ENCODE results near the gene UBR3. TPM values are rescaled to one million over a fixed set of nuclear protein-coding genes. Genes with fewer than 3 reads are reported as not detected.
A peak's percentile ranks its signal among the peaks of the same experiment; 100 is the strongest.
"Not testable (repeated sequence)": the region's sequence is repeated elsewhere in the genome, so short reads cannot be mapped to it uniquely, and the experiment has no call there.

The UBR3 gene, protein sequence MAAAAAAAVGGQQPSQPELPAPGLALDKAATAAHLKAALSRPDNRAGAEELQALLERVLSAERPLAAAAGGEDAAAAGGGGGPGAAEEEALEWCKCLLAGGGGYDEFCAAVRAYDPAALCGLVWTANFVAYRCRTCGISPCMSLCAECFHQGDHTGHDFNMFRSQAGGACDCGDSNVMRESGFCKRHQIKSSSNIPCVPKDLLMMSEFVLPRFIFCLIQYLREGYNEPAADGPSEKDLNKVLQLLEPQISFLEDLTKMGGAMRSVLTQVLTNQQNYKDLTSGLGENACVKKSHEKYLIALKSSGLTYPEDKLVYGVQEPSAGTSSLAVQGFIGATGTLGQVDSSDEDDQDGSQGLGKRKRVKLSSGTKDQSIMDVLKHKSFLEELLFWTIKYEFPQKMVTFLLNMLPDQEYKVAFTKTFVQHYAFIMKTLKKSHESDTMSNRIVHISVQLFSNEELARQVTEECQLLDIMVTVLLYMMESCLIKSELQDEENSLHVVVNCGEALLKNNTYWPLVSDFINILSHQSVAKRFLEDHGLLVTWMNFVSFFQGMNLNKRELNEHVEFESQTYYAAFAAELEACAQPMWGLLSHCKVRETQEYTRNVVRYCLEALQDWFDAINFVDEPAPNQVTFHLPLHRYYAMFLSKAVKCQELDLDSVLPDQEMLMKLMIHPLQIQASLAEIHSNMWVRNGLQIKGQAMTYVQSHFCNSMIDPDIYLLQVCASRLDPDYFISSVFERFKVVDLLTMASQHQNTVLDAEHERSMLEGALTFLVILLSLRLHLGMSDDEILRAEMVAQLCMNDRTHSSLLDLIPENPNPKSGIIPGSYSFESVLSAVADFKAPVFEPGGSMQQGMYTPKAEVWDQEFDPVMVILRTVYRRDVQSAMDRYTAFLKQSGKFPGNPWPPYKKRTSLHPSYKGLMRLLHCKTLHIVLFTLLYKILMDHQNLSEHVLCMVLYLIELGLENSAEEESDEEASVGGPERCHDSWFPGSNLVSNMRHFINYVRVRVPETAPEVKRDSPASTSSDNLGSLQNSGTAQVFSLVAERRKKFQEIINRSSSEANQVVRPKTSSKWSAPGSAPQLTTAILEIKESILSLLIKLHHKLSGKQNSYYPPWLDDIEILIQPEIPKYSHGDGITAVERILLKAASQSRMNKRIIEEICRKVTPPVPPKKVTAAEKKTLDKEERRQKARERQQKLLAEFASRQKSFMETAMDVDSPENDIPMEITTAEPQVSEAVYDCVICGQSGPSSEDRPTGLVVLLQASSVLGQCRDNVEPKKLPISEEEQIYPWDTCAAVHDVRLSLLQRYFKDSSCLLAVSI (N-terminal part only)
- total RNA-seq (2014; rRNA removed; shearing (Covaris generic)): 9.8 and 17.1 TPM in 2 replicates

GRCh38 chr2:169827272-169828140 lies at the start of gene UBR3:
UBR3 (plus strand) TSS chr2:169827454; CDS start chr2:169827508, 54 bp downstream.
- peak; percentile 85 for DNase-seq (ENCODE audit: low spot score)

GRCh38 chr2:169778446-169778845 lies 48.8 kb upstream of the UBR3 start:
- no peak for DNase-seq (ENCODE audit: low spot score)

GRCh38 chr2:169781249-169782013 lies 45.8 kb upstream of the UBR3 start:
- no peak for DNase-seq (ENCODE audit: low spot score)

- no peak for DNase-seq (ENCODE audit: low spot score)
Observed at GRCh38 chr2:169782513-169782912, 44.7 kb upstream of the UBR3 start.

- no peak for DNase-seq (ENCODE audit: low spot score)
Observed at GRCh38 chr2:169790581-169790980, 36.7 kb upstream of the UBR3 start.

DNA sequence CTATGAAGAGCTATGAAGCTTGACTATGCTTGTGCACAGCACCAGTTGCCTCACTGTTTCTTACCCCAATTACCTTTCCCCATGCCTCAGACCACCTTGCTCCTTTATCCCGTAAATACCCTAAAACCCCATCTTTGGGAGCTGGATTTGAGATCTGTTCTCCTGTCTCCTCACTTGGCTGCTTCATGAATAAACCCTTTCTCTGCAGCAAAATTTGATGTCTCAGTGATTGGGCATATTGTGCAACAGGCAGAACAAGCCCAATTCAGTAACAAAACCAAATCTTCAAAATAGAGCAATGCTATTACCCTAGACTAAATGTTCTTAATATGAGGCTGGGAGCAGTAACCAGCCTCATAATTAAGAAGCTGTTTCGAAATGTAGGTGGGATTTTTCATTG lies 32.1 kb upstream of the UBR3 start:
- no peak for DNase-seq (ENCODE audit: low spot score)

DNA sequence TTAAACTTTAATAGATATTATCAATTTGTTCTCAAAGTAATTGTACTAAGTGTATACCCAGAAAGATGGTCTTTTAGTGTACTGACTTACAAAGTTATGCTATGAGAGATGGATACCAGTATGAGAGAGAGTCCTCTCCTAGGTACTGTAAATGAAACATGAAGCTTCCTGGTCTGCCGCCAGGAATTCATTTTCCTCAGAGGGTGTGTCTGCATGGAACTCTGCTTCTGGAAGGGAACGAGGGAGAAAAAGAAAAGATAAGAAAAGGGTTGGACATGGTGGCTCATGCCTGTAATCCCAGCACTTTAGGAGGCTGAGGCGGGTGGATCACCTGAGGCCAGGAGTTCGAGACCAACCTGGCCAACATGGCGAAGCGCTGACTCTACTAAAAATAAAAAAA lies 30.8 kb upstream of the UBR3 start:
- DNase-seq (ENCODE audit: low spot score): no peak

GRCh38 chr2:169797601-169798000 lies 29.7 kb upstream of the UBR3 start:
- no peak for DNase-seq (ENCODE audit: low spot score)

GRCh38 chr2:169798397-169798717 lies 28.9 kb upstream of the UBR3 start:
- no peak for DNase-seq (ENCODE audit: low spot score)

- DNase-seq (ENCODE audit: low spot score): peak; percentile 91
Observed at GRCh38 chr2:169798718-169799592, 28.3 kb upstream of the UBR3 start, which contains the start of gene SSB. SSB (plus strand) TSS chr2:169798871; CDS start chr2:169800961, 2,090 bp downstream.

GRCh38 chr2:169803480-169803879 lies 23.8 kb upstream of the UBR3 start:
- no peak for DNase-seq (ENCODE audit: low spot score)

DNA sequence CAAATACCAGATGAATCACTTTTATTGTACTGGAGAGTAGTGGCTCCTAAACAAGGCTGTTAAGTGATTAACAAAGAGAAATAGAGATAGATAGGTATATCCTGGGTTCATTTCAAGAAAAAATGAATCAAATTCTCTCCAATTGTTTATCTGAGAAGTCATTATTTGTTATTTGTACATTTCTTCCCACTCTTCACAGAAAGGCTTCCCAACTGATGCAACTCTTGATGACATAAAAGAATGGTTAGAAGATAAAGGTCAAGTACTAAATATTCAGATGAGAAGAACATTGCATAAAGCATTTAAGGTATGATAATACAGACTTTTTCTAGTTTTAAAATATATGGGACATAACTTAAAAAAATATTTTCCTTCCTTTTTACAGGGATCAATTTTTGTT lies 20.7 kb upstream of the UBR3 start:
- no peak for DNase-seq (ENCODE audit: low spot score)

DNA sequence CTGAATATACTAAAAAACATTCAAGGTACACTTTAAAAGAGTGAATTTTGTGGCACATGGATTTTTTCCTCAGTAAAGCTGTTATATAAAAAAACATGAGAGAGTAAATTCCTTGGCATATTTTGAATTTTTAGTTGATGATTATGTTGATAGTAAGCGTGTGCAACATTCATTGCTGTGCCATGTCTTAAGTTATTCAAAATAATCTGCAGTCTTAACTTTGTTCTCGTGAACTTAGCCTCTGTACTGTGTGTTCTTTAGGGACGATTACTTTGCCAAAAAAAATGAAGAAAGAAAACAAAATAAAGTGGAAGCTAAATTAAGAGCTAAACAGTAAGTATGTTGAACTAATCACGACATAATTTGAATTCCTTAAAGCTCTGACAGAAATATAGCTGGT lies 19.0 kb upstream of the UBR3 start:
- no peak for DNase-seq (ENCODE audit: low spot score)

- no peak for DNase-seq (ENCODE audit: low spot score)
Observed at GRCh38 chr2:169815849-169816248, 11.4 kb upstream of the UBR3 start.

DNA sequence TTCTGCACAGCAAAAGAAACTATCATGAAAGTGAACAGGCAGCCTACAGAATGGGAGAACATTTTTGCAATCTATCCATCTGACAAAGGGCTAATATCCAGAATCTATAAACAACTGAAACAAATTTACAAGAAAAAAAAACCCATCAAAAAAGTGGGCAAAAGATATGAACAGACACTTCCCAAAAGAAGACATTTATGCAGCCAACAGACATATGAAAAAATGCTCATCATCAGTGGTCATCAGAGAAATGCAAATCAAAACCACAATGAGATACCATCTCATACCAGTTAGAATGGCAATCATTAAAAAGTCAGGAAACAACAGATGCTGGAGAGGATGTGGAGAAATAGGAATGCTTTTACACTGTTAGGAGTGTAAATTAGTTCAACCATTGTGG lies 10.3 kb upstream of the UBR3 start:
- not testable (repeated sequence) for DNase-seq (ENCODE audit: low spot score)

- DNase-seq (ENCODE audit: low spot score): not testable (repeated sequence)
Observed at GRCh38 chr2:169817369-169817768, 9.9 kb upstream of the UBR3 start.

DNA sequence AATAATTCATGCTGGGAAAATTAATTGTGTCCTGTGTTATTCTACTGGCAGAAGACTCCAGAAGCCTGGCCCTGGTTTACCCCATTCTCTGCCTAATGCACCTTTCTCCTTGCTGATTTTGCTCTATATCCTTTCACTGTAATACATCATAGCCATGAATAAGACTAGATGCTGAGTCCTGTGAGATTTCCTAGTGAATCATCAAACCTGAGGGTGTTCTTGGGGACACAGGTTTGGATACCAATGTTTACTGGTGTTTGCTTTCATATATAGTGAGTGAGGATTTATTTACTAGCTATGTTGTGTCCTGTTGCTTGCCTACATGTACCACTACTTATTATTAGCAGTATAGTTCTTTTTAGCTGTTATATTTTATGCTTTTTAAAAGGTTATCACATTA lies 9.0 kb upstream of the UBR3 start:
- no peak for DNase-seq (ENCODE audit: low spot score)

DNA sequence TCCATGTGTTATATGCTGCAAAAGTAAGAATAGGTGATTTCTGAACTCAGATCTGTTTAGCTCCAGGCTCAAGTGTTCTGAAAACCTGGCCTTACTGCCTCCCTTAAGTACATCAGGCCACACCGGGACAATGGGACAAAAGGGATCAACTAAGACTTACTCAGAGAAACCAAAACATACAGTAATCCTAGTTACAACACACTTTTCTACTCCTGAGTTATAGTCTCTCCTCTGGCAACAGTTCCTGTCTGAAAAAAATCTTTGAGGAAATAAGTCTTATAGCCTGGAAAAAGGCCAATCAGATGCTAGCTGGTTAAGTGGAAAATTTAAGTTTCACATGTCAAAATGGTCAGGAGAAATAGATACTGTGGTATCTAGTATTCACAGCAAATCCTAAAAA lies 8.1 kb upstream of the UBR3 start:
- DNase-seq (ENCODE audit: low spot score): no peak

DNA sequence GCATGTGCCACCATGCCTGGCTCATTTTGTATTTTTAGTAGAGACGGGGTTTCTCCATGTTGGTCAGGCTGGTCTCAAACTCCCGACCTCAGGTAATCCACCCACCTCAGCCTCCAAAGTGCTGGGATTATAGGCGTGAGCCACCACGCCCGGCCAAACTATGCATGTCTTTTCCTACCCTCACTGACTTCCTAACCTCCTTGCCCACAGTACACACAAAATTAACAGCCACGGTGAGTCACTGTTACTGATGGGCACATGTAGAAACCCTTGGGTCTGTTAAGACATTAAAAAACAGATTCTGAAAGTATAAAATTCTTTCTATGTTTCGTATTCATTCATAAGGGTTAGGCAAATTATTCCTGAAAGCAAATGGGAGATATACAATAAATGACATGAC lies 7.2 kb upstream of the UBR3 start:
- peak; percentile 22 for DNase-seq (ENCODE audit: low spot score)

All from H4 (cell line).